ENCODE results near the gene RIMBP2.

The RIMBP2 gene

GRCh38 chr12:130613831-130614529 is 102.1 kb downstream of the RIMBP2 start:
- H3K27ac ChIP-seq: no peak overlapping the region
- no peak overlapping the region for H3K4me3 ChIP-seq
- no peak for DNase-seq (ENCODE audit: low spot score)
- no peak for TF ChIP-seq CTCF (IDR thresholded peaks at IDR 0.05)

GRCh38 chr12:130613131-130613530 is 103.0 kb downstream of the RIMBP2 start:
- H3K4me3 ChIP-seq: no peak overlapping the region
- no peak for TF ChIP-seq CTCF (IDR thresholded peaks at IDR 0.05)
- no peak overlapping the region for H3K27ac ChIP-seq
- no peak for DNase-seq (ENCODE audit: low spot score)

GRCh38 chr12:130611026-130611905 is 104.8 kb downstream of the RIMBP2 start:
- DNase-seq (ENCODE audit: low spot score): no peak
- no peak overlapping the region for H3K27ac ChIP-seq
- TF ChIP-seq CTCF (IDR thresholded peaks at IDR 0.05): no peak
- no peak overlapping the region for H3K4me3 ChIP-seq

GRCh38 chr12:130609966-130610365 is 106.1 kb downstream of the RIMBP2 start:
- no peak overlapping the region for H3K4me3 ChIP-seq
- no peak for TF ChIP-seq CTCF (IDR thresholded peaks at IDR 0.05)
- no peak for DNase-seq (ENCODE audit: low spot score)
- no peak overlapping the region for H3K27ac ChIP-seq

- Histone ChIP-seq H3K4me3 (no peak overlapping the region), H3K27ac (no peak overlapping the region)
- DNase-seq (ENCODE audit: low spot score): no peak
- no peak for TF ChIP-seq CTCF (IDR thresholded peaks at IDR 0.05)
These were observed 107.3 kb downstream of the RIMBP2 start for GRCh38 chr12:130608831-130609230.

- TF ChIP-seq CTCF (IDR thresholded peaks at IDR 0.05): no peak
- Histone ChIP-seq H3K27ac (no peak overlapping the region), H3K4me3 (no peak overlapping the region)
- no peak for DNase-seq (ENCODE audit: low spot score)
These were observed 108.0 kb downstream of the RIMBP2 start for GRCh38 chr12:130608132-130608531.
